HG03066 (cell line): ENCODE results near the gene GNB1.
"Not testable (repeated sequence)": the region's sequence is repeated elsewhere in the genome, so short reads cannot be mapped to it uniquely, and the experiment has no call there.

Experiments used
- ATAC-seq: cut with Tn5 transposase; IDR thresholded peaks from one replicate; pipeline ENCODE4 v1.9.1; 2021; ENCODE audit warnings: low read depth; ENCODE audit not compliant: unreplicated experiment

GNB1 gene

GRCh38 chr1:1890506-1891348 lies at the start of gene GNB1:
TSS of gene GNB1 (minus strand) at chr1:1891087. CDS start at chr1:1825453, 65,634 bp downstream.
- ATAC-seq, result peak; percentile 59

GRCh38 chr1:1940123-1940425 lies 49.2 kb upstream of the GNB1 start:
- ATAC-seq, result no peak

- no peak for ATAC-seq
These were observed 48.6 kb upstream of the GNB1 start for GRCh38 chr1:1939296-1940122.

GRCh38 chr1:1938613-1939295 lies 47.9 kb upstream of the GNB1 start:
- no peak for ATAC-seq

GRCh38 chr1:1938276-1938573 lies 47.3 kb upstream of the GNB1 start:
- ATAC-seq, result no peak

GRCh38 chr1:1937549-1938275 lies 46.8 kb upstream of the GNB1 start:
- ATAC-seq, result no peak

- no peak for ATAC-seq
These were observed 46.2 kb upstream of the GNB1 start for GRCh38 chr1:1937061-1937460.

- not testable (repeated sequence) for ATAC-seq
These were observed 44.0 kb upstream of the GNB1 start for GRCh38 chr1:1934848-1935247.

GRCh38 chr1:1929639-1930545 lies 39.0 kb upstream of the GNB1 start:
- no peak for ATAC-seq

GRCh38 chr1:1929102-1929638 lies 38.3 kb upstream of the GNB1 start:
- no peak for ATAC-seq

- ATAC-seq, result no peak
These were observed 37.6 kb upstream of the GNB1 start for GRCh38 chr1:1928231-1929101.

GRCh38 chr1:1927751-1928150 lies 36.9 kb upstream of the GNB1 start:
- no peak for ATAC-seq

- no peak for ATAC-seq
These were observed 36.2 kb upstream of the GNB1 start for GRCh38 chr1:1926886-1927660.

- ATAC-seq, result no peak
These were observed 35.5 kb upstream of the GNB1 start for GRCh38 chr1:1926346-1926811.

- ATAC-seq, result no peak
These were observed 34.8 kb upstream of the GNB1 start for GRCh38 chr1:1925437-1926345.

- no peak for ATAC-seq
These were observed 34.0 kb upstream of the GNB1 start for GRCh38 chr1:1924849-1925248.

GRCh38 chr1:1924386-1924785 lies 33.5 kb upstream of the GNB1 start:
- ATAC-seq, result no peak
